Measurements from ENCODE around the gene SLITRK4.

The SLITRK4 gene

DNA sequence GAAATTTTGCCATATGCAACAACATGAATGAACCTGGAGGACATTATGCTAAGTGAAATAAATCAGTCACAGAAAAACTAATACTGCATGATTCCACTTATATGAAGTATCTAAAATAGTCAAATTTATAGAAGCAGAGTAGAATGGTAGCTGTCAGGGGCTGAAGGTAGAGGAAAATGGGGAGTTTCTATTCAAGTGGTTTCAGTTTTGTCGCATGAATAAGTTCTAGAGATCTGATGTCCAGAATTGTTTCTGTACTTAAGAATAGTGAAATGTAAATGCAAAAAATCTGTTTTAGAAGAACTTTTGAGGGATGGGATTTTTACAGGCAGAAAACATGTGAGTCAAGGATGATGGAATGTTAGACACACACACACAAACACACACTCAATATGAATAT lies 34.1 kb downstream of the SLITRK4 start:
- no peak for TF ChIP-seq TCF4 (CRISPR knock-in tag; IDR thresholded peaks at IDR 0.05; ENCODE audit: borderline replicate concordance)
- no peak for TF ChIP-seq ZFP3 (CRISPR knock-in tag; IDR thresholded peaks at IDR 0.05)
- no peak for TF ChIP-seq ZNF70 (CRISPR knock-in tag; IDR thresholded peaks at IDR 0.05)
- TF ChIP-seq CSDC2 (CRISPR knock-in tag; IDR thresholded peaks at IDR 0.05) = no peak
- ATAC-seq = no peak

DNA sequence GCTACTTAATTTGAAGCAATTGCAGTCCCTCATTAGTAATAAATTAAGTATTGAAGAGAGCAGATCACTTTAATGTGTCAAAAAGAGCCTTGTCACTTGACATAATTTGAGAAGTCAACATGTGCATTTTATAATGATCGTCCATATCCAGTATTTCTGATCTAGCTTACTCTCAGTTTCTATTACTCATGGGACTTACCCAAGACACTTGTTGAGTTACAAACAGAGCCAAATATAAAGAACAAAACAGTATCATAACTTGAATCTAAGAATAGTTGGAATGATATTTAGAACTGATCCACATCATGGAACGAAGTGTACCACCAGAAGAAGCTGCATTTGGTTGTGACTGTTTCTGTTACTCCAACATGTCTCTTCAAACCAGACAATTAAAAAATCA lies 54.7 kb downstream of the SLITRK4 start:
- TF ChIP-seq, protein P1, sequence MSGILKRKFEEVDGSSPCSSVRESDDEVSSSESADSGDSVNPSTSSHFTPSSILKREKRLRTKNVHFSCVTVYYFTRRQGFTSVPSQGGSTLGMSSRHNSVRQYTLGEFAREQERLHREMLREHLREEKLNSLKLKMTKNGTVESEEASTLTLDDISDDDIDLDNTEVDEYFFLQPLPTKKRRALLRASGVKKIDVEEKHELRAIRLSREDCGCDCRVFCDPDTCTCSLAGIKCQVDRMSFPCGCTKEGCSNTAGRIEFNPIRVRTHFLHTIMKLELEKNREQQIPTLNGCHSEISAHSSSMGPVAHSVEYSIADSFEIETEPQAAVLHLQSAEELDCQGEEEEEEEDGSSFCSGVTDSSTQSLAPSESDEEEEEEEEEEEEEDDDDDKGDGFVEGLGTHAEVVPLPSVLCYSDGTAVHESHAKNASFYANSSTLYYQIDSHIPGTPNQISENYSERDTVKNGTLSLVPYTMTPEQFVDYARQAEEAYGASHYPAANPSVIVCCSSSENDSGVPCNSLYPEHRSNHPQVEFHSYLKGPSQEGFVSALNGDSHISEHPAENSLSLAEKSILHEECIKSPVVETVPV (CRISPR knock-in tag; IDR thresholded peaks at IDR 0.05) = no peak
- TF ChIP-seq POU6F1 (CRISPR knock-in tag; IDR thresholded peaks at IDR 0.05; ENCODE audit: borderline replicate concordance, low read depth) = no peak
- no peak for TF ChIP-seq TOX (CRISPR knock-in tag; IDR thresholded peaks at IDR 0.05; ENCODE audit: borderline replicate concordance)
- no peak for TF ChIP-seq TSHZ2 (CRISPR knock-in tag; IDR thresholded peaks at IDR 0.05)
- no peak for TF ChIP-seq ZFP3 (CRISPR knock-in tag; IDR thresholded peaks at IDR 0.05)
- ATAC-seq = no peak

- no peak for ATAC-seq
- TF ChIP-seq CSDC2 (CRISPR knock-in tag; IDR thresholded peaks at IDR 0.05) = no peak
Measured at GRCh38 chrX:143580266-143580665, 55.6 kb downstream of the SLITRK4 start.

Data from SK-N-SH treated with all-trans-retinoic acid at 6 μM for 48 hours (cell line).